Stimulated activated CD4-positive, alpha-beta T cell treated with anti-CD3 and anti-CD28 coated beads, Interleukin-2, amount 100 ng/mL, for 24 hours (primary cell): Measurements from ENCODE around the gene DNM1.

Experiments
- DNase-seq, 2 donors: peaks; one replicate each; pipeline ENCODE4 v3.0.0-alpha.2; 2020

The DNM1 gene

DNA sequence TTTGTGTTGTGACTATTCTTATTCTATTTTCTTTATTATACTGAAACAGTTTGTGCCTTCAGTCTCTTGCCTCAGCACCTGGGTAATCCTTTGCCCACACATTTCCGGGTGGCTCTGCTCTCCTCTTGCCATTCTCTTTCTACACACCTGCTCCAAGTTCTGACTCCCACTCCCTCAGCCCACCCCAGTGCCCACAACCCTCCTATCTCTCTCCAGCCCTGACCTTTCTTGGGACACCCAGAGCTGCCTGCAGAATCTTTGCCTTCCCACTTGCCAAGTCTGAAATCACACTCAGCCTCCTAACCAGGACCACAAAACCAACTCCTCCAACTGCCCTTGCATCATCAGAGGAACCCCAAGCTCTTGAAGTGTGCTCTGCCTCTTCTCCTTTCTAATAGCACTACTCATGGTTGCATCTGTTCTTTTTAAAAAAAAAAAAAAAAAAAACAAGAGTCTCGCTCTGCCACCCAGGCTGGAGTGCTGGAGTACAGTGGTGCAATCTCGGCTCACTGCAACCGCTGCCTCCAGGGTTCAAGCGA, 77.0 kb downstream of the DNM1 start:
- no peak for DNase-seq

DNA sequence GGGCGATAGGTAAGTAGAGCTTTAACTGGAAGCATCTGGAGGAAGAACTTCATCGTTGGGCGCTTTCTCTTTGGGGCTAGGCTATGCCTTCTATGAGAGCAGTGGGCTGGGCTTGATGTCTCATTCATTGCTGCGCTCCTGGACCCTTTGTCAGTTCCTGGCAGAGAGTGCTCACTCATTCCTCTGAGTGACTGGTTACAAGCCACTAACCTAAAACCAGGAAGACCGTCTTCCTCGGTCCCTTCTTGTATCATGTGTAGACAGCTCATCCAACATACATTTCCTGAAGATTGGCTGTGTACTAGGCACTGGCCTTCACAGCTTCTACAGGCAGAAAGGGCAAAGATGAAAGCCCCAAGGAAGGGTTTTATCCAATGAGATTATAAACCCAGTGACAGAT, 79.3 kb downstream of the DNM1 start:
- no peak for DNase-seq

DNA sequence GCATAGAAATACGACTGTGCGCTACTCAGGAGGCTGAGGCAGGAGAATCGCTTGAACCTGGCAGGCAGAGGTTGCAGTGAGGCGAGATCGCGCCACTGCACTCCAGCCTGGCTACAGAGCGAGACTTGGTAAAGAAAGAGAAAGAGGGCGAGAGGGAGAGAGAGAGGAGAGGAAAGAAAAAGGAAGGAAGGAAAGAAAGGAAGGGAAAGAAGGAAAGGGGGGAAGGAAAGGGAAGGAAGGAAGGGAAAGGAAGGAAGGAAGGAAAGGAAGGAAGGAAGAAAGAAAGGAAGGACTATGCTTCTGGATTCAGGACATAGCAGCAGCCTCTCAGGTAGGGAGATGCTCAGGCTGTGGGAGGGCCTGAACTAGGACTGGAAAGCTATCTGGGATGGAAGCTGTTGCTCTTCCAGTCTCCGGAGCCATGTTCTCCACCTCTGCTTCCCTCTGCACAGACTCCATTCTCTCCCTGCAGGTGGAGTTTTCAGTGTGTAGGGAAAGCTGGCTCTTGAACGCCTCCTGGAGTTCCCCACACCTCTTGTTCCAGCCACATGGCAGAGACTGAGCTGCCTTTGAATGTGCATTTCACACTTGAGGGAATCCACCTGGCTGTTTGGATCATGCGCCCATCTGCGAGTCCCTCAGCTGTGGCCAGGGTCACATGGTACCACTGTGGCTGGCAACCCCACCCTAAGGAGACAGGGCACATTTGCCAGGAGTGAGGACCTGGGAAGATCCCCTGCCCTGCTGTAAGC, 82.0 kb downstream of the DNM1 start:
- no peak for DNase-seq

DNA sequence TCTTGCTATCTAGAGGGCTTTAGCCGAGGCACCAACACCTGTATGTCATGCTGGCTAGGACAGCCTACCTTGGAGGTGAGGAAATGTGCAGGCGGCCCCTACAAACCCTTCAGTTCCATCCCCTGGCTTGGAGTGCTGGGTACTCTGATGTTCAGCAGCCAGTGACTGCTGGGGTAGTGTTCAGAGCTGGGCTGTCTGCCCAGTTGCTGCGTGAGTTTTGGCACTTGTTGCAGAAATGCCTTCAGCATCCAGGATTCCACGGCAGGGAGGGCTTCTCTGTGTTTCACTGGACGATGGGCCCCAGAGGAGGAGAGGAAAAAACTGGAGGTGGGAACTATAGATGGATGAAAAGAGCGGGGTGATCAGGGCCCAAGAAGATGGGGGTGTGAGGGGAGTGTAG, 83.3 kb downstream of the DNM1 start:
- DNase-seq: no peak

DNA sequence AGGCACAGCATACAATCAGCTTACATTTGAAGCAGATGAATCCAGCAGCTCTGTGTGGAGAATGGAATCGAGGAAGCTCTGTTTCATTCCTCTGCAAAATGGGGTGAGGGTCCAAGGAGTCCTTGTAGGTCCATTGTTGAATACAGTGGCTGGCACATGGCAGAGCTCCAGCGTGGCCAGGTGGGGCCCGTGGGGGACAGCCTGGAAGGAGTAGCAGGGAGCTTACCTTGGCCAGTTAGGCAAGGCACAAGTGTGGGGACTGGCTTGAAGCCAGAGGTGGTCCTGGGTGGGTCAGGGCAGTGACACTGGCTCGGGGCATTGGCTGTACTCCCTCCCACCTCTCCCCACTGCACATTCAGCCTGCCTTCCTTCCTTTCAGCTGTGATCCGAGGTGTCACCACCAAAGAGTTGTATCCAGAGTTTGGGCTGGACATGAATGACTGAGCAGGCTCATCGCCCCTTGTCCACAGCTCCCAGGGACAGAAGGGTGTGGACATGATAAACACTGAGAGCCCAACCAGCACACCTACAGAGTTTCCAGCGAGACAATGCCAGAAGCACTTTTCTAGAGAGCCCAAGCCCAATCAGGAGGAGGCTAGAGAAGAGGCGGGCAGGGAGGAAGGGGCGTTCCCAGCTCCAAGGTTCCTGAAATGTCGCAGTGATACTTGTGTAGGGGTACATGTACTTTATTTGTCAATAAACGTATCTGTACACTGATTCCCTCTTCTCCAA, 85.3 kb downstream of the DNM1 start:
- DNase-seq: no peak

DNA sequence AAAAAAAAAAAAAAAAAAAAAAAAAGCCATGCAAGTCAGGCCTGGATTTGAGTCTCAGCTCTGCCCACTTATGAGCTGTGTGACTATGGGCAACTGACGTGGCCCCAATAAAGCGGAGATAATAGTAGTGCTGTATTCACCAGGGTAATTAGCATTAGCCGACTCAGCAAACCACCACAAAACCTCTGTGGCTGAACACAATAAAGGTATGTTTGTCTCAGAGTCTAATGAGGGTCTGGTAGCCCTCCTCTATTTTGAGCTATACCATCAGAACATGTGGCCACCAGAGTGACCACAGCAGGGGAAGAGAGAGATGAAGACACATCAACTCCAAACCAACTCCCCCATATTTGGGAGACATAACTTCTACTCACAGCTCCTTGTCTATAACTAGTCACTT, 88.8 kb downstream of the DNM1 start:
- no peak for DNase-seq

DNA sequence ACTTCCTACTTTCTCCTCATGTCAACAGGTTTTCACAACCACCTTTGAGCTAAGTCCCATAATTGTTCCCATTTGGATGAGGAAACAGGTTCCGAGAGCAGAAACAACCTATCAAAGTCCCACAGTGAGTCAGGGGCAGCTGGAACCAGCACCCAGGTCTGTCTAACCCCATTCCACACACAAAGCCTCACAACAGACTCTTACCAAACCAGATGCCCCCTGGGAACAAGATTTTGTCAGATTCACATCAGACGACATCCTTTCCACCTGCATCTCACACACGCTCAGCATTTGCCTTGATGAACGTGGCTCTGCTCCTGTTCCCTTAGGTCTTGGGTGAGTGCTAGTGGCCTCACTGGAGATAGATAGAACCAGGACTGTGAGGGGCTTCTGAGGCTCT, 89.9 kb downstream of the DNM1 start:
- no peak for DNase-seq

DNA sequence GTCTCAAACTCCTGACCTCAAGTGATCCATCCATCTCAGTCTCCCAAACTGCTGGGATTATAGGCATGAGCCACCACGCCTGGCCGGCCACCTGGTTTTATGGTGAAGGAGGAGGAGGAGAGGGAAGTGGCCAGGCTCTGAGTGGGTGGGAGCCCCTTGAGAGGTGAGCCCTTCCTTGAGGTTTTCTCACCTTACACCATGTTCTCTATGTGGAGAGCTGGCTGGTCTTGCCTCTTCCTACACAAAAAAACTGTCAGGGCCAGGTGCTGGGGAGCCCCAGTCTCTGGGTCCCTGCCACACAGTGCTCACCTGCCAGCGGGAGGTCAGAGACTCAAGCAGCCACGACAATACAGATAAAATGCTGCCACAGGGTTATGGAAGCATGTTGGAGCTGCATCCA, 91.0 kb downstream of the DNM1 start:
- no peak for DNase-seq

DNA sequence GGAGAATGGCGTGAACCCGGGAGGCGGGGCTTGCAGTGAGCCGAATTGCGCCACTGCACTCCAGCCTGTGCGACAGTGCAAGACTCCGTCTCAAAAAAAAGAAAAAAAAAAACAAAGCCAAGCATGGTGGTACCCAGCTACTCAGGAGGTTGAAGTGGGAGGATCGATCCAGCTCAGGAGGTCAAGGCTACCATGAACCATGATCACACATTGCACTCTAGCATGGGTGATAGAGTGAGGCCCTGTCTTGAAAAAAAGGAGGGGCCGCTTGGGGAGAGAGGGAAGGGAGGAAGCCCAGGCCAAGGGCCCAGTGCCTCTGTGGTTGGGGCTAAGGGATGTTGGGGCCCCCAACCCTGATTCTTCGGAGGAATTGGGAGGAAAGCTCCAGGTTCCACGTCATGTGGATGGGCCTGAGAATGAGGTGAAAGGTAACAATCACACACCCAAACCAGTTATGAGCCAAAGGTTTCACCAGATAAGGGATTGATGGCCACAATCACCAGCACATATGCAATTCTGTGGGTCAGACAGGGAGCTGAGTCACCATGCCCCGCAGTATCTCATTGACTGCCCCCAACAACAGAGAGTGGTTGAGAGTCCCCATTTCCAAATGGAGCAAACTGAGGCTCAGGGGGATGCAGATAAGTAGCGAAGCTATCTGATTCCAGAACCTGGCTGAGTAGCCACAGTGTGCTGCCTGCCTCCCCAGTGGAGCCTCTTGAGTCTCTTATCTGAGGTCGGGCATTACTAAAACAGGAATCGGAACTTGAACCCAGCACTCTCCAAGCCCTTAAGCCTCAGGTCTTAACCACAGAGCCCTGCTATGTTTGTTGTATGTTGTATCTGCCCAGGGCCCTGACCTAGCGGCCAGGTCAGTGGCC, 93.4 kb downstream of the DNM1 start:
- DNase-seq: no peak

DNA sequence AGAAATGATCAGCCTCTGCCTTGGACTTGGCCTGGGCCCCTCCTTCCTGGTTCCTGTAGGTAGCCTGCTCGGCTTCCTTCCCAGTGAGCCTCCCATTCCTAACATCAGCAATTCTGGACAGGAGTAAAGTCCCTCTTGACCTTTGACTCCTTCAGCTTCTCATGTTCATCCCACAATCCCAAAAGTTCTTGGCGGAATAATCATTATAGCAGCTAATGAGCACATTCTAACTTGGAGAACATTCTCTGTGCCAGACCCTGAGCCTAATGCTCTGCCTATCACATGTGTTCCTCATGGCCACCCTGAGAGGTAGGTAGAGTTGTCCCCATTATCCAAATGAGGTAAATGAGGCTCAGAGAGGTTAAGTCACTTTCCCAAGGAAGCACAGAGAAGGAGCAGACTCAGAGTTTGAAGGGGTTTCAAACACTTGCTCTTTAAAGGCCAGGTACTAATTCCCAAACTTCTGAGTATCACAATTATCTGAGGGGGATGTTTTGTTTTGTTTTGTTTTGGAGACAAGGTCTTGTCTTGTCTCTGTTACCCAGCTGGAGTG, 94.1 kb downstream of the DNM1 start:
- DNase-seq: no peak

DNA sequence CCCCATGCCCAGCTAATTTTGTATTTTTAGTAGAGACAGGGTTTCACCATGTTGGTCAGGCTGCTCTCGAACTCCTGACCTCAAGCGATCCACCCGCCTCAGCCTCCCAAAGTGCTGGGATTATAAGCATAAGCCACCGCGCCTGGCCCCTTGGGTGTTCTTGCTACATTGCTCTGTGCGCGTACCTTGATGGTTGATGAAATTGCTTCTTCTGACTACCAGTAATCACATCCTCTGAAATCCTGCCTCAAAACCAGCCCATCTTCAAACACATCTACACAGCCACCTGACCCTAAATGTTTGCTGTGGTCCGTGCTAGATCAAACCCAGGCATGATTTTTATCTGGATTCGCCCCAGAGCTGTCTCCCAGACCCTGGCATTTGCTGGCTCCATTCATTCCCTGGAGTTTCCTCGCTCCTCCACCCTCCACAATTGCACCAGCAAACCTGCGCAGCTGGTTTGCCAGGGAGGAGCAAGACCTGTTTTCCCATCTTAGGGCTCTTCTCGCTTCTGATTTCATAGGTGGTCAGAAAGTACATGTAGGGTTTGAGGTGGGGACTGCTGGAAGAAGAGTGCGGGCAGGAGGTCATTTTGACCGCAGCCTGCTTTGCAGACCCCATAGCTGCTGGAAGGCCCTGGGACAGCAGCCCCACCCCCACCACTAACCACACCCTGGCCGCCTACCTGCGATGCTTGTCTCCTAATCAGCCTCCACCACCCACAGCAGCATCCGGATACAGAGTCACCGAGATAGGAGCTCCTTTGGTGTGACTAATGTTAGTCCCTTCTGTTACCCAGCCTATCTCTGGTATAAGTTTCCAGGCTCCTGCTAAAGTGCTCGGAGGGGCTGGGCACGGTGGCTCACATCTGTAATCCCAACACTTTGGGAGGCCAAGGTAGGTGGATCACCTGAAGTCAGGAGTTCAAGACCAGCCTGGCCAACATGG, 95.6 kb downstream of the DNM1 start:
- no peak for DNase-seq

DNA sequence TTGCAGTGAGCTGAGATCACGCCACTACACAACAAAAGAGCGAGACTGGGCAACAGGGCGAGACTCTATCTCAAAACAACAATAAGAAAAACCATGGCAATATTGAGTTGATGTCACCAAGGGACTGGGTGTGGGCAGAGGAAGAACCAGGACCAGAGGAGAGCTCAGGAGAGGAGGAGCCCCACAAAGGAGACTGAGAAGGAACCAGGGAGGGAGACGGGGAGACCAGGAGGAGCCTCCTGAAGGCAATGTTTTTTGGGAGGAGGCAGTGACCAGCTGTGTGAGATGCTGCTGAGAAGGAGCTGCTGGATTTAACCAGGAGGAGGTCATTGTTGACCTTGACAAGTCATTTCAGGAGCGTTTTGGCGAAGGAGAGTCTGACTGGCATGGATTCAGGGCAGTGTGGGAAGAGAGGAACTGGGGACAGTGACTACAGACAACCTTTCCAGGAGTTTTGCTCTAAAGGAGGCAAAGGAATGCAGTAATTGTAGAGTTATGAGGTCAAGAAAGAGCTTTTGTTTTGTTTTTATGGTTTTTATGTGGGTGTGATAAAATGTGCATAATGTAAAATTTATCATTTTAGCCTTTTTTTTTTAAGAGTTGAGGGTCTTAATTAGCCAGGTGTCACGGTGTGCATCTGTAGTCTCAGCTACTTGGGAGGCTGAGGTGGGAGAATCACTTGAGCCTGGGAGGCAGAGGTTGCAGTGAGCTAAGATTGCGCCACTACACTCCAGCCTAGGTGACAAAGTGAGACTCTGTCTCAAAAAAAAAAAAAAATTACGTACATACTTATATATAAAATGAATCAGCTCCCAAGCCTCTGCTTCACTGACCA, 101.2 kb downstream of the DNM1 start:
- no peak for DNase-seq
